Heart right ventricle (tissue), 16 donors: Measurements from ENCODE around the gene ZNF385A. TPM values are rescaled to one million over a fixed set of nuclear protein-coding genes. Genes with fewer than 3 reads are reported as not detected.

Source experiments
- ATAC-seq, 8 donors: fragments of 200-7000 bp; cut with Tn5 transposase; one replicate each; pipeline ENCODE4 v1.9.1; 2020; ENCODE audit warnings: mild to moderate bottlenecking in 8 of 8, moderate library complexity in 8 of 8, moderate number of reproducible peaks in 1 of 8
- DNase-seq, 2 donors: peaks; one replicate each; pipeline ENCODE4 v3.0.0-alpha.2; 2020
- H3K27ac ChIP-seq, 10 donors: fragments of 200-600 bp; sonication (generic) in 2 of 10; one replicate each; pipeline versions ENCODE4 v1.5.0 to v1.8.0; 2020 to 2022; ENCODE audit warnings: mild to moderate bottlenecking in 3 of 10
- H3K27me3 ChIP-seq, 7 donors: fragments of 200-600 bp; one replicate each; pipeline ENCODE4 v1.8.0; 2021 to 2022; ENCODE audit warnings: mild to moderate bottlenecking in 2 of 7
- H3K36me3 ChIP-seq, 9 donors: fragments of 200-600 bp; sonication (generic) in 1 of 9; one replicate each; pipeline versions ENCODE4 v1.5.0 to v1.8.0; 2020 to 2022; ENCODE audit warnings: mild to moderate bottlenecking in 2 of 9
- H3K4me1 ChIP-seq, 9 donors: fragments of 200-600 bp; sonication (generic) in 1 of 9; one replicate each; pipeline versions ENCODE4 v1.5.0 to v1.8.0; 2020 to 2022; ENCODE audit warnings: mild to moderate bottlenecking in 4 of 9
- H3K4me3 ChIP-seq, 10 donors: fragments of 200-600 bp; sonication (generic) in 2 of 10; one replicate each; pipeline versions ENCODE4 v1.5.0 to v1.8.0; 2020 to 2022; ENCODE audit warnings: mild to moderate bottlenecking in 7 of 10, moderate library complexity in 2 of 10
- H3K9me3 ChIP-seq, 11 donors: fragments of 200-600 bp in 10 of 11; sonication (generic) in 2 of 11; one replicate each; pipeline versions ENCODE4 v1.5.0 to v1.8.0; 2013 to 2022; ENCODE audit warnings: mild to moderate bottlenecking in 2 of 11, control low read depth in 1 of 11, moderate library complexity in 1 of 11
- WGBS, 2 donors: extraction: QIAGEN DNeasy Blood & Tissue Kit; methylation state at CpG; one replicate each; pipeline ENCODE4 v1.1.7; 2013; ENCODE audit warnings: inconsistent platforms in 1 of 2; 5-methylcytosine and 5-hydroxymethylcytosine counted together
- intact Hi-C, 10 donors: fragments of 100-400 bp; cut with DNase I; formaldehyde crosslinking; loops; one replicate each; pipeline versions ENCODE4 v1.11.1 to v1.14.2; 2022
- polyA plus RNA-seq, 2 donors: library from polyadenylated mRNA; stranded (reverse); fragments of 200-250 nt; gene quantifications; one replicate each; pipeline ENCODE4 v1.2.3, GENCODE V29; 2013
- total RNA-seq, 10 donors: library from RNA; stranded (reverse); fragmentation: NEBNext Ultra II Directional in 3 of 10; extraction: Animal tissue kit (Norgen Biotek cat#: 25700) in 3 of 10; gene quantifications; one replicate each; pipeline versions ENCODE4 v1.2.1 to v1.2.4, GENCODE V29; 2021 to 2023
- TF ChIP-seq, protein P1 (sequence below), 9 donors: fragments of 200-600 bp; sonication (generic) in 2 of 9; IDR thresholded peaks; one replicate each; pipeline versions ENCODE4 v1.5.0 to v1.8.0; 2021 to 2022; ENCODE audit warnings: antibody characterized with exemption in 9 of 9, mild to moderate bottlenecking in 5 of 9, moderate library complexity in 1 of 9
- donor health status: Arrhythmogenic right ventricular cardiomyopathy.
- donor health status: ischemic (EF 13 %, LVEDD 7.1; RV severe dilation, severe dysfunction).
- donor health status: healthy with polysubstance abuse.
- donor health status: DM: no; HTN: yes; CAD: no.
- donor health status: DM: no; HTN: no; CAD: no.
- donor health status: ischemic (EF 25% LVEDD 6.9; RV normal size, moderate dysfunction).
- donor health status: ischemic (EF 25% LVEDD 5.7; RV mildly dilated, moderate dysfunction).
- donor health status: healthy.
- donor health status: DM: yes; HTN: yes; CAD: no.
- donor health status: Ischemic cardiomyopathy.
- donor health status: ischemic (EF 35%, LVEDD 5.7; RV mildly dilated, moderate dysfunction).
- donor health status: nonischemic (EF 11% LVEDD 7.7; RV severe dilation, severe dysfunction).
- donor health status: DM: yes; HTN: yes; CAD: no.
- donor health status: PGD.
- donor health status: ischemic (EF 29% LVEDD 5.4; RV normal size, mild dysfunction).
- donor health status: nonischemic (EF 23%, LVEDD 6.1; RV moderate dilation, normal function).

ZNF385A gene
- total and polyA plus RNA-seq, 12 donors, result 3.8 to 19.1 (median 5.8) TPM

DNA sequence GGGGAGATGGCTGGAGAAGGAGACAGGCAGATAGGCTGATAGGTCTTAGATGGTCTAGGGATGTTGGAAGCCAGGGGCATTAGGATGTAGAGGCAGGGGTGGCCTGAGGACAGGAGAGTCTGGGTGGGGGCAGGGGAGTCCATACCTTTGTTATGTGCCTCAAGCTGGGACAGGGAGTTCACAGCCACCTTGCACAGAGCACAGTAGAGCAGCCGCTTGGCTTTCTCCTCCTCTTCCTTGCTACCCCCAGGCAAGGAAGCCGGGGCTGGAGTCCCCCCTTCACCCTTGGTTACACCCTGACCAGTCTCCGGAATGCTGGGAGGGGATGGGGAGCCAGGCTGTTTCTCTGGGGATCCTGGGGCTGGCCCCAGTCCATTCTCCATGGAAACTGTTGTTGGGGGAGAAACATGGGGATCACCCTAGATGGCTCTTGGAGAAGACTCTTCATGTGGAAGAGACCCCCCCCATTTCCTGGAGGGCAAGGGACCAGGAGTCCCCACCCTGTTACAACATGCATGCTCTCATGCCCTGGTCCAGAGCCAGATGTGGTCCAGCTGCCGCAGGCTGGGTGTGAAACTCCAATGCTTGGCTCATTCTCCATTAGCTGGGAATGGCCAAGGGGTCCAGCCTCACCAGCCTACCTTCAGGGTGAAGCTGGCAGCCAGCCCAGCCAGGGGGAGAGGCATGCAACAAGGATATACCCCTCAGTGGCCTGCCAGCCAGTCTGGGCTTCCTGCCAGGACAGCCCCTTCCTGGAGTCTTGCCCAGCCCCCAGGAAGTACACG is 13.0 kb downstream of the ZNF385A start:
- Histone ChIP-seq H3K36me3 (peaks cover 0 to 28% (median 0%) of the 10 kb centered on the region in 9 donors), H3K27me3 (no peaks in the 10 kb centered on the region), H3K9me3 (no peaks in the 10 kb centered on the region), H3K4me3 (no peak overlapping the region), H3K4me1 (peaks cover 21 to 88% (median 72%) of the 10 kb centered on the region in 9 donors), H3K27ac (peak overlapping the region in 9 of 10 donors; percentile 27 to 86 (median 75))
- ATAC-seq (peak in 6 of 8 donors; percentile 2 to 30 (median 24)), DNase-seq (peak; percentile 68 to 70)
- intact Hi-C loops, result loop anchor here in 1 of 10 donors (10.0 kb wide), 1 partner anchor 367 kb away; the partner anchor contains the start of genes HOXC8 and HOXC9
- WGBS, 2 donors, result 38 to 40% methylated on average over 5 of the region's 5 CpGs
- TF ChIP-seq, protein P1, sequence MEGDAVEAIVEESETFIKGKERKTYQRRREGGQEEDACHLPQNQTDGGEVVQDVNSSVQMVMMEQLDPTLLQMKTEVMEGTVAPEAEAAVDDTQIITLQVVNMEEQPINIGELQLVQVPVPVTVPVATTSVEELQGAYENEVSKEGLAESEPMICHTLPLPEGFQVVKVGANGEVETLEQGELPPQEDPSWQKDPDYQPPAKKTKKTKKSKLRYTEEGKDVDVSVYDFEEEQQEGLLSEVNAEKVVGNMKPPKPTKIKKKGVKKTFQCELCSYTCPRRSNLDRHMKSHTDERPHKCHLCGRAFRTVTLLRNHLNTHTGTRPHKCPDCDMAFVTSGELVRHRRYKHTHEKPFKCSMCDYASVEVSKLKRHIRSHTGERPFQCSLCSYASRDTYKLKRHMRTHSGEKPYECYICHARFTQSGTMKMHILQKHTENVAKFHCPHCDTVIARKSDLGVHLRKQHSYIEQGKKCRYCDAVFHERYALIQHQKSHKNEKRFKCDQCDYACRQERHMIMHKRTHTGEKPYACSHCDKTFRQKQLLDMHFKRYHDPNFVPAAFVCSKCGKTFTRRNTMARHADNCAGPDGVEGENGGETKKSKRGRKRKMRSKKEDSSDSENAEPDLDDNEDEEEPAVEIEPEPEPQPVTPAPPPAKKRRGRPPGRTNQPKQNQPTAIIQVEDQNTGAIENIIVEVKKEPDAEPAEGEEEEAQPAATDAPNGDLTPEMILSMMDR (IDR thresholded peaks at IDR 0.05), result no peak

DNA sequence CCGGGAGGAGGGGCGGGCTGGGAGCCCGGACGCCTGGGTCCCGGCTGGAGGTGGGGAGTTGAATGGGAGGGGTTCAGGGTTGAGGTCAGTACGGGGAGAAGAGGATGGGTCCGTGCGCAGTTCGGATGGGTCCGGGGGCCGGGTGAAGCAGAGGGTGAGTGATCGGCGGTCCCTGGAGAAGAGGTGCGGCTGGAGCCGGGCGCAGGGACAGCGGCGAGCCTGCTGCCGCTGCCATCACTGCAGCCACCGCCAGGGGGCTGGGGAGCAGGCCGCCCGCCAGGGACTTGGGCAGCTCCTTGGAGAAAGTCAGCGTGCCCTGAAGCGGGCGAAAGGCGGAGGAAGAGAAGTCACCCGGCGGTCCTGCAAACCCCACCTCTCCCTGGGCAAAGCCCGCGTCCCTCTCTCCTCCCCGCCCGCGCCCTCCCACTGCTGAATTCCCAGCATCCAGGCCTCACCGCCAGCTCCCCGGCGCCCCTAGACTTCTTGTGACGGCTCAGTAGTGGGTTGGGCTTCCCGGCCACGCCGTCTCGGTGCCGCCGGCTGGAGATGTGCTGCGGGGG is 14.3 kb downstream of the ZNF385A start:
- ATAC-seq (peak; percentile 59 to 75 (median 70)), DNase-seq (peak; percentile 70 to 85)
- H3K4me1 ChIP-seq, result peaks cover 19 to 75% (median 59%) of the 10 kb centered on the region in 9 donors
- peaks cover 0 to 28% (median 0%) of the 10 kb centered on the region in 9 donors for H3K36me3 ChIP-seq
- H3K4me3 ChIP-seq, result peak overlapping the region; percentile 18 to 60 (median 48)
- intact Hi-C loops, result loop anchor here in 1 of 10 donors (10.0 kb wide), 1 partner anchor 365 kb away; the partner anchor contains the start of genes HOXC8 and HOXC9
- peak overlapping the region in 9 of 10 donors; percentile 18 to 86 (median 75) for H3K27ac ChIP-seq
- 4 to 7% methylated on average over 33 to 44 of the region's 44 CpGs for WGBS, 2 donors
- TF ChIP-seq, protein P1 (IDR thresholded peaks at IDR 0.05), result peak; percentile 82 to 96 (median 93)
- no peaks in the 10 kb centered on the region for H3K27me3 ChIP-seq
- no peaks in the 10 kb centered on the region for H3K9me3 ChIP-seq

DNA sequence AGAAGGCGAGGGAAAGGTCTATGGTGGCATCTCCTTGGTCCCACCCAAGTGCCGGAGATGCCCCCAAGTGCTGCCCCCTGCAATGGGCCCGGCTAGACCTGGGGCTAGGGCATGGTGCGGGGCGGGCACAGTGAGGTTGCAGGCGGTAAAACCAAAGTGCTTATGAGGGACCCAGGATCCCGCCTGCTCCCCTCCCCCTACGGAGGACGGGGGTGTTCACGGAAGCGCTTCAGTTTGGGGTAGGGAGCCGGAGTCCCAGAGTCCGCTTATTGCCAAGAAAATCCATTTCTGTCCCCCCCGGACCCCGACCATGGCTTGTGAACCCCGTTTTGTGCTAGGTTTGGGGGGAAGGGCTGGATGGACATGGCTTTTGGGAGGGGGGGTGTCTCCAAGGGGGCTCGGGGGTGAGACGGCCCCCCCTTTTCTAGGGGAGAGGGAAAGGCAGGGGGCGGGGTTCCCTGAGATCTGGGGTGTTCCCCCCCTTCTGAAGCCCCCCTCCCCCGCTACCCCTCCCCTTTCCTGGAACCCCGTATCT is 14.9 kb downstream of the ZNF385A start:
- WGBS, 2 donors, result 30 to 37% methylated on average over 17 to 21 of the region's 21 CpGs
- intact Hi-C loops, result loop anchor here (2.0 to 10.0 kb wide), 10 partner anchors 42 to 365 kb away; partner anchors contain the start of genes CBX5 (in 2 of the 10), HNRNPA1 (in 2 of the 10), COPZ1 (in 1 of the 10) and HOXC8 (in 1 of the 10)

More for the DNA sequence above, 14.9 kb downstream of the ZNF385A start:
- Histone ChIP-seq H3K4me3 (peak overlapping the region; percentile 18 to 60 (median 48)), H3K4me1 (peaks cover 16 to 74% (median 53%) of the 10 kb centered on the region in 9 donors), H3K27me3 (no peaks in the 10 kb centered on the region), H3K36me3 (peaks cover 0 to 28% (median 0%) of the 10 kb centered on the region in 9 donors), H3K27ac (peak overlapping the region in 8 of 10 donors; percentile 62 to 86 (median 76)), H3K9me3 (no peaks in the 10 kb centered on the region)
- peak in 7 of 8 donors; percentile 3 to 31 (median 11) for ATAC-seq
- TF ChIP-seq, protein P1 (IDR thresholded peaks at IDR 0.05), result no peak
- no peak for DNase-seq
